Measurements from ENCODE around the gene PRR16. TPM values are rescaled to one million over a fixed set of nuclear protein-coding genes. Genes with fewer than 3 reads are reported as not detected.

PRR16 gene
- polyA plus RNA-seq, 2 of the 4 experiments (the other 2 are of a cell fraction), result 0.05 TPM; not detected in 1

GRCh38 chr5:120610145-120610544 is 146.0 kb downstream of the PRR16 start:
- WGBS (ENCODE audit: missing lambda C conversion rate), result 28% methylated on average over 2 of the region's 2 CpGs
- ATAC-seq (no peak), DNase-seq (ENCODE audit: low read depth in 1 of 2, low spot score in 1 of 2) (no peak), FAIRE-seq (no peak)
- Histone ChIP-seq H3K4me2 (no peak overlapping the region), H3K4me1 (no peaks in the 10 kb centered on the region; the same call in 2 of the 3 replicates), H3K27ac (no peak overlapping the region), H3K4me3 (no peak overlapping the region), H3K9me3 (no peaks in the 10 kb centered on the region)
- TF ChIP-seq CEBPB (IDR thresholded peaks at IDR 0.05) (no peak), NFE2L2 (conservative IDR thresholded peaks at IDR 0.05; ENCODE audit: low read length) (no peak), RNF2 (IDR thresholded peaks at IDR 0.05; ENCODE audit: borderline replicate concordance, low read depth) (no peak), POLR2A (IDR thresholded peaks at IDR 0.05; ENCODE audit: low read length) (no peak), CBX2 (IDR thresholded peaks at IDR 0.05; ENCODE audit: borderline replicate concordance, low read depth) (no peak), SREBF2 (IDR thresholded peaks at IDR 0.05) (no peak), KDM1A (IDR thresholded peaks at IDR 0.05; ENCODE audit: low read depth) (no peak)
- TF ChIP-seq, protein P1, sequence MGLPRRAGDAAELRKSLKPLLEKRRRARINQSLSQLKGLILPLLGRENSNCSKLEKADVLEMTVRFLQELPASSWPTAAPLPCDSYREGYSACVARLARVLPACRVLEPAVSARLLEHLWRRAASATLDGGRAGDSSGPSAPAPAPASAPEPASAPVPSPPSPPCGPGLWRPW (IDR thresholded peaks at IDR 0.05), result no peak
- TF ChIP-seq, protein P2, sequence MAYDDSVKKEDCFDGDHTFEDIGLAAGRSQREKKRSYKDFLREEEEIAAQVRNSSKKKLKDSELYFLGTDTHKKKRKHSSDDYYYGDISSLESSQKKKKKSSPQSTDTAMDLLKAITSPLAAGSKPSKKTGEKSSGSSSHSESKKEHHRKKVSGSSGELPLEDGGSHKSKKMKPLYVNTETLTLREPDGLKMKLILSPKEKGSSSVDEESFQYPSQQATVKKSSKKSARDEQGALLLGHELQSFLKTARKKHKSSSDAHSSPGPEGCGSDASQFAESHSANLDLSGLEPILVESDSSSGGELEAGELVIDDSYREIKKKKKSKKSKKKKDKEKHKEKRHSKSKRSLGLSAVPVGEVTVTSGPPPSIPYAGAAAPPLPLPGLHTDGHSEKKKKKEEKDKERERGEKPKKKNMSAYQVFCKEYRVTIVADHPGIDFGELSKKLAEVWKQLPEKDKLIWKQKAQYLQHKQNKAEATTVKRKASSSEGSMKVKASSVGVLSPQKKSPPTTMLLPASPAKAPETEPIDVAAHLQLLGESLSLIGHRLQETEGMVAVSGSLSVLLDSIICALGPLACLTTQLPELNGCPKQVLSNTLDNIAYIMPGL (CRISPR knock-in tag; IDR thresholded peaks at IDR 0.05; ENCODE audit: borderline replicate concordance), result no peak
- ChIA-PET CTCF (no interaction called here), POLR2A (no interaction called here)

DNA sequence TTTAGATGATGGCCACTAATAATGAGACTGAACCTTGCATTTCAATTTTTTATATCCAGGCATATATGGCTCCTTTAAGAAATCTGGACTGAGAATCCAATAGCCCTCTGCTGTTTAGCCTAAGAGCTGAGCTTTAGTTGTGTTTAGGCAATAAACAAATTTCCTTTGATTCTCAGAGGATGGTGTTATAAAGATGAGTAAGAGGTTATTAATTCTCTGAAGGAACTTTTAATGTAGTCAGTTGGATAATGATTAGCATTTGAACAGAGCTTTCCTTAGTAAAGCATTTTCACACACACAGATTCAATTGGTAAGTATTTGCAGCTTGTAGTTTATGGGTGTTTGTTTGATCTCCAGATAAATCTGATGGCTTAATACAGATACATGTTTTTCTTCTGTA is 149.6 kb downstream of the PRR16 start:
- Histone ChIP-seq H3K4me3 (no peak overlapping the region), H3K4me1 (no peaks in the 10 kb centered on the region), H3K27ac (no peak overlapping the region), H3K9me3 (no peaks in the 10 kb centered on the region), H3K4me2 (no peak overlapping the region)
- no peak for TF ChIP-seq ZC3H11A (IDR thresholded peaks at IDR 0.05)
- no peak for TF ChIP-seq RNF2 (IDR thresholded peaks at IDR 0.05; ENCODE audit: borderline replicate concordance, low read depth)
- TF ChIP-seq EHMT2 (IDR thresholded peaks at IDR 0.05; ENCODE audit: low read depth), result no peak
- TF ChIP-seq, protein P3, sequence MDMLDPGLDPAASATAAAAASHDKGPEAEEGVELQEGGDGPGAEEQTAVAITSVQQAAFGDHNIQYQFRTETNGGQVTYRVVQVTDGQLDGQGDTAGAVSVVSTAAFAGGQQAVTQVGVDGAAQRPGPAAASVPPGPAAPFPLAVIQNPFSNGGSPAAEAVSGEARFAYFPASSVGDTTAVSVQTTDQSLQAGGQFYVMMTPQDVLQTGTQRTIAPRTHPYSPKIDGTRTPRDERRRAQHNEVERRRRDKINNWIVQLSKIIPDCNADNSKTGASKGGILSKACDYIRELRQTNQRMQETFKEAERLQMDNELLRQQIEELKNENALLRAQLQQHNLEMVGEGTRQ (IDR thresholded peaks at IDR 0.05), result no peak
- TF ChIP-seq CTCF (IDR thresholded peaks at IDR 0.05), result no peak
- TF ChIP-seq, protein P2 (CRISPR knock-in tag; IDR thresholded peaks at IDR 0.05; ENCODE audit: borderline replicate concordance), result no peak
- no peak for TF ChIP-seq JUN (IDR thresholded peaks at IDR 0.05)
- no peak for TF ChIP-seq JUNB (IDR thresholded peaks at IDR 0.05)
- no peak for TF ChIP-seq EHF (CRISPR knock-in tag; IDR thresholded peaks at IDR 0.05)
- no peak for ATAC-seq
- no peak for DNase-seq (ENCODE audit: low read depth in 1 of 2, low spot score in 1 of 2)
- POLR2A ChIA-PET, result no interaction called here
- FAIRE-seq, result no peak
- CTCF ChIA-PET, result interaction anchor here (1.7 kb wide), 1 partner anchor 18 kb away, joined by 3 read pairs; no protein-coding TSS in a partner anchor

DNA sequence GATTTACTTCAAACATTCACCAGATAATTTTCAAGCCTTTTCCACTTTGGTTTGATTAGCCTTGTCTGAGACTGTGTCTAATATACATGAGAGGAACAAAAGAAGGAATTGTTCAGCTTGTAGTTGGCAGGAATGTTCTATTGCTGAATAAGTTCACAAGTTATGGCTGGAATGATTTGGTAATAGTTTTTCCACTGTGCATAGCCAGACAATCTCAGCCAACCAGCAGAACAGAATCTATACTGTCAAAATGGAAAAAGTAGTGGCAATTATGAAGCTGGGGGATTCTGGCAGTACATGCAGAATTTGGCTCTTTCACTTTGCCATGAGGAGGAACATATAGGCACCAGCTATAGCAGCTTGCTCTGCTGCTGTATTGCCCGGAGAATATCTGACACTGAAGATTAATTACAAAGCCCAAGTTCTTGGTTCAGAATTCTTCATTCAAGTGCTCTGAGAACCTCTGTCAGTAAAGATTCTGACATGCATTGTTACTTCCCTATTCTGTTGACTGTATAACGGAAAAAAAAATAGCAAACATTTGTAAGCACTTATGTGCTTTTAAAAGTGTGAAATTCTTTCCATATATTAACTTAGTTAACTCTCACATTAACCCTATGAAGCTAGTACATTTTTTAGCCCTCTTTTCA is 150.6 kb downstream of the PRR16 start:
- TF ChIP-seq NR3C1 (IDR thresholded peaks at IDR 0.05) (no peak), ZNF302 (CRISPR knock-in tag; IDR thresholded peaks at IDR 0.05) (no peak), TP53 (CRISPR knock-in tag; IDR thresholded peaks at IDR 0.05) (no peak), ZFP36 (IDR thresholded peaks at IDR 0.05; ENCODE audit: borderline replicate concordance, partially characterized antibody) (no peak), NPAS2 (CRISPR knock-in tag; IDR thresholded peaks at IDR 0.05; ENCODE audit: borderline replicate concordance) (no peak), KDM5A (IDR thresholded peaks at IDR 0.05) (no peak)
- TF ChIP-seq, protein P4, sequence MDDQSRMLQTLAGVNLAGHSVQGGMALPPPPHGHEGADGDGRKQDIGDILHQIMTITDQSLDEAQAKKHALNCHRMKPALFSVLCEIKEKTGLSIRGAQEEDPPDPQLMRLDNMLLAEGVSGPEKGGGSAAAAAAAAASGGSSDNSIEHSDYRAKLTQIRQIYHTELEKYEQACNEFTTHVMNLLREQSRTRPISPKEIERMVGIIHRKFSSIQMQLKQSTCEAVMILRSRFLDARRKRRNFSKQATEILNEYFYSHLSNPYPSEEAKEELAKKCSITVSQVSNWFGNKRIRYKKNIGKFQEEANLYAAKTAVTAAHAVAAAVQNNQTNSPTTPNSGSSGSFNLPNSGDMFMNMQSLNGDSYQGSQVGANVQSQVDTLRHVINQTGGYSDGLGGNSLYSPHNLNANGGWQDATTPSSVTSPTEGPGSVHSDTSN (IDR thresholded peaks at IDR 0.05), result no peak
- POLR2A ChIA-PET, result no interaction called here
- ATAC-seq (no peak), DNase-seq (ENCODE audit: low read depth in 1 of 2, low spot score in 1 of 2) (no peak), FAIRE-seq (no peak)
- Histone ChIP-seq H3K4me1 (no peaks in the 10 kb centered on the region), H3K27ac (no peak overlapping the region), H3K9me3 (no peaks in the 10 kb centered on the region), H3K4me3 (no peak overlapping the region), H3K4me2 (no peak overlapping the region)
- CTCF ChIA-PET, result interaction anchor here (0.6 to 1.7 kb wide), 2 partner anchors 17 to 58 kb away, joined by 3 read pairs; no protein-coding TSS in a partner anchor
- 42% methylated on average over 2 of the region's 2 CpGs for WGBS (ENCODE audit: missing lambda C conversion rate)
